ENCODE results near the gene FOXP3.
"Not testable (repeated sequence)": the region's sequence is repeated elsewhere in the genome, so short reads cannot be mapped to it uniquely, and the experiment has no call there.

DNA sequence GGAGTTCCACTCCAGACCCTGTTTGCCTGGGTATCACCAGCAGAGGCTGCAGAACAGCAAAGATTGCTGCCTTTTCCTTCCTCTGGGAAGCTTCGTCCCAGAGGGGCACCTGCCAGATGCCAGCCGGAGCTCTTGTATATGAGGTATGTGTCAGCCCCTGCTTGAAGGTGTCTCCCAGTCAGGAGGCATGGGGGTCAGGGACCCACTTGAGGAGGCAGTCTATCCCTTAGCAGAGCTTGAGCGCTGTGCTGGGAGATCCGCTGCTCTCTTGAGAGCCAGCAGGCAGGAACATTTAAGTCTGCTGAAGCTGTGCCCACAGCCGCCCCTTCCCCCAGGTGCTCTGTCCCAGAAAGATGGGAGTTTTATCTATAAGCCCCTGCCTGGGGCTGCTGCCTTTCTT is 34.8 kb upstream of the FOXP3 start:
- TF ChIP-seq, protein P1, sequence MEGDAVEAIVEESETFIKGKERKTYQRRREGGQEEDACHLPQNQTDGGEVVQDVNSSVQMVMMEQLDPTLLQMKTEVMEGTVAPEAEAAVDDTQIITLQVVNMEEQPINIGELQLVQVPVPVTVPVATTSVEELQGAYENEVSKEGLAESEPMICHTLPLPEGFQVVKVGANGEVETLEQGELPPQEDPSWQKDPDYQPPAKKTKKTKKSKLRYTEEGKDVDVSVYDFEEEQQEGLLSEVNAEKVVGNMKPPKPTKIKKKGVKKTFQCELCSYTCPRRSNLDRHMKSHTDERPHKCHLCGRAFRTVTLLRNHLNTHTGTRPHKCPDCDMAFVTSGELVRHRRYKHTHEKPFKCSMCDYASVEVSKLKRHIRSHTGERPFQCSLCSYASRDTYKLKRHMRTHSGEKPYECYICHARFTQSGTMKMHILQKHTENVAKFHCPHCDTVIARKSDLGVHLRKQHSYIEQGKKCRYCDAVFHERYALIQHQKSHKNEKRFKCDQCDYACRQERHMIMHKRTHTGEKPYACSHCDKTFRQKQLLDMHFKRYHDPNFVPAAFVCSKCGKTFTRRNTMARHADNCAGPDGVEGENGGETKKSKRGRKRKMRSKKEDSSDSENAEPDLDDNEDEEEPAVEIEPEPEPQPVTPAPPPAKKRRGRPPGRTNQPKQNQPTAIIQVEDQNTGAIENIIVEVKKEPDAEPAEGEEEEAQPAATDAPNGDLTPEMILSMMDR (IDR thresholded peaks at IDR 0.05), result not testable (repeated sequence)
- TF ChIP-seq POLR2A (IDR thresholded peaks at IDR 0.05), result not testable (repeated sequence)
